Neural progenitor cell (in vitro differentiated cells): ENCODE measurements around the gene CD4.

Source experiments
- CTCF ChIP-seq: fragments of 200-600 bp; sonication (generic); IDR thresholded peaks from 2 replicates; pipeline ENCODE4 v1.5.1; 2017; ENCODE audit warnings: antibody characterized with exemption, mild to moderate bottlenecking
- EZH2phosphoT487 ChIP-seq: fragments of 200-600 bp; sonication (generic); IDR thresholded peaks from 2 replicates; pipeline ENCODE4 v1.6.1; 2017; ENCODE audit warnings: antibody characterized with exemption

- TF ChIP-seq CTCF = no peak
- TF ChIP-seq EZH2phosphoT487 = no peak
Observed at GRCh38 chr12:6747216-6747615, 42.1 kb upstream of the CD4 start.
